Heart left ventricle (tissue), 13 donors: ENCODE measurements around the gene UNC5C.

Experiments
- POLR2A ChIP-seq, 2 donors: fragments of 450-650 bp; IDR thresholded peaks; one replicate each; pipeline ENCODE4 v1.6.1; 2017; ENCODE audit warnings: antibody characterized with exemption in 2 of 2, mild to moderate bottlenecking in 2 of 2, moderate library complexity in 2 of 2
- TF ChIP-seq, protein P1 (sequence below), 12 donors: fragments of 200-600 bp; sonication (generic) in 4 of 12; IDR thresholded peaks; one replicate each; pipeline versions ENCODE4 v1.5.0 to v1.8.0; 2018 to 2022; ENCODE audit warnings: antibody characterized with exemption in 12 of 12, mild to moderate bottlenecking in 5 of 12
- donor health status: ischemic (EF 13 %, LVEDD 7.1; RV severe dilation, severe dysfunction).
- donor health status: DM: no; HTN: yes; CAD: no.
- donor health status: DM: no; HTN: no; CAD: no.
- donor health status: ischemic (EF 25% LVEDD 6.9; RV normal size, moderate dysfunction).
- donor health status: ischemic (EF 25% LVEDD 5.7; RV mildly dilated, moderate dysfunction).
- donor health status: ischemic (EF 35%, LVEDD 5.7; RV mildly dilated, moderate dysfunction).
- donor health status: nonischemic (EF 11% LVEDD 7.7; RV severe dilation, severe dysfunction).
- donor health status: DM: yes; HTN: yes; CAD: no.
- donor health status: PGD.
- donor health status: ischemic (EF 29% LVEDD 5.4; RV normal size, mild dysfunction).
- donor health status: nonischemic (EF 23%, LVEDD 6.1; RV moderate dilation, normal function).

DNA sequence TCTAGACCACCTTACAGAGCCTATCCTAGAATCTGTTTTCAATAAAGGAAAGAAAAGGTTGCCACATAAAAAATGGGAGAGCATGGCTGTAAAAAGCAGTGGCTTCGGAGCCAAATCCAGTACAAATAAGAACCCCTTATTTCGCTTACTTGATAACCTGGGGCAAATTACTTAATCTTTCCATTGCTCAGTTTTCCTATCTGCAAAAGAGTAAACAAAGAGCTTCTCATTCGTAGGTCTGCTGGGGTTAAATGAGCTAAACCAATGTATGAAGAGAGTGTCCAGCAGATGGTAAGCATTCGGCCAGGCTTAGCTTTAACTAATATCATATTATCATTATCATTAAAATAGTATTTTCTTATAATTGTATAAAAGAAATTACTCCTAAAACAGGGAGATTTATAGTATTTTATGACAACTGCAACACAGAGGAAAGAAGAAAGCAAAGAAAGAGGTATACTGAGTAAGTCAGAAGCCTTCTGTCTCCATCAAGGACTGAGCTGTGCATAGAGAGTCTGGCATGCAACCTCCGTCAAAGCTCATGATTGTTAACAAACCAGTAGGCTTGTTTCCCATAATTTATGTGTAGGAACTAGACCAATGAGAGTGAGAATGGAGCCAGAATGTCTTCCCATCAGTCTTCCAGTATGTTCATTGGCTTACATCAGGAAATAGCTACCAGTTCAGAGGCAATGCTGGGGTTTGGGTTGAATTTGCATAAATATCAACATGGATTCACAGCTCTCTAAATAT, 364.9 kb downstream of the UNC5C start:
- TF ChIP-seq, protein P1, sequence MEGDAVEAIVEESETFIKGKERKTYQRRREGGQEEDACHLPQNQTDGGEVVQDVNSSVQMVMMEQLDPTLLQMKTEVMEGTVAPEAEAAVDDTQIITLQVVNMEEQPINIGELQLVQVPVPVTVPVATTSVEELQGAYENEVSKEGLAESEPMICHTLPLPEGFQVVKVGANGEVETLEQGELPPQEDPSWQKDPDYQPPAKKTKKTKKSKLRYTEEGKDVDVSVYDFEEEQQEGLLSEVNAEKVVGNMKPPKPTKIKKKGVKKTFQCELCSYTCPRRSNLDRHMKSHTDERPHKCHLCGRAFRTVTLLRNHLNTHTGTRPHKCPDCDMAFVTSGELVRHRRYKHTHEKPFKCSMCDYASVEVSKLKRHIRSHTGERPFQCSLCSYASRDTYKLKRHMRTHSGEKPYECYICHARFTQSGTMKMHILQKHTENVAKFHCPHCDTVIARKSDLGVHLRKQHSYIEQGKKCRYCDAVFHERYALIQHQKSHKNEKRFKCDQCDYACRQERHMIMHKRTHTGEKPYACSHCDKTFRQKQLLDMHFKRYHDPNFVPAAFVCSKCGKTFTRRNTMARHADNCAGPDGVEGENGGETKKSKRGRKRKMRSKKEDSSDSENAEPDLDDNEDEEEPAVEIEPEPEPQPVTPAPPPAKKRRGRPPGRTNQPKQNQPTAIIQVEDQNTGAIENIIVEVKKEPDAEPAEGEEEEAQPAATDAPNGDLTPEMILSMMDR (IDR thresholded peaks at IDR 0.05) = no peak
- no peak for TF ChIP-seq POLR2A (IDR thresholded peaks at IDR 0.05)
